Measurements from ENCODE around the gene FBXW5.

The FBXW5 gene

GRCh38 chr9:136981588-136982231 is 37.2 kb upstream of the FBXW5 start:
- H3K36me3 Mint-ChIP-seq (ENCODE audit: low read depth), result no peaks in the 10 kb centered on the region
- no peaks in the 10 kb centered on the region for H3K4me1 Mint-ChIP-seq (ENCODE audit: low read depth)
- no peaks in the 10 kb centered on the region for H3K9me3 Mint-ChIP-seq
- no peak overlapping the region for H3K4me3 Mint-ChIP-seq
- H3K27ac Mint-ChIP-seq, result no peak overlapping the region
- H3K27me3 Mint-ChIP-seq, result peaks cover 12% of the 10 kb centered on the region

GRCh38 chr9:136980669-136981478 is 36.3 kb upstream of the FBXW5 start:
- Mint-ChIP-seq H3K4me1 (ENCODE audit: low read depth) (peaks cover 6% of the 10 kb centered on the region), H3K27ac (no peak overlapping the region), H3K4me3 (no peak overlapping the region), H3K9me3 (no peaks in the 10 kb centered on the region), H3K36me3 (ENCODE audit: low read depth) (no peaks in the 10 kb centered on the region), H3K27me3 (peaks cover 6% of the 10 kb centered on the region)

GRCh38 chr9:136979769-136980587 is 35.4 kb upstream of the FBXW5 start:
- H3K9me3 Mint-ChIP-seq, result no peaks in the 10 kb centered on the region
- H3K27me3 Mint-ChIP-seq, result peaks cover 6% of the 10 kb centered on the region
- peaks cover 14% of the 10 kb centered on the region for H3K4me1 Mint-ChIP-seq (ENCODE audit: low read depth)
- H3K27ac Mint-ChIP-seq, result no peak overlapping the region
- H3K4me3 Mint-ChIP-seq, result no peak overlapping the region
- H3K36me3 Mint-ChIP-seq (ENCODE audit: low read depth), result no peaks in the 10 kb centered on the region

- Mint-ChIP-seq H3K27ac (no peak overlapping the region), H3K36me3 (ENCODE audit: low read depth) (no peaks in the 10 kb centered on the region), H3K4me1 (ENCODE audit: low read depth) (peaks cover 17% of the 10 kb centered on the region), H3K4me3 (no peak overlapping the region), H3K27me3 (peaks cover 4% of the 10 kb centered on the region), H3K9me3 (no peaks in the 10 kb centered on the region)
These were observed 34.5 kb upstream of the FBXW5 start for GRCh38 chr9:136978865-136979544.

DNA sequence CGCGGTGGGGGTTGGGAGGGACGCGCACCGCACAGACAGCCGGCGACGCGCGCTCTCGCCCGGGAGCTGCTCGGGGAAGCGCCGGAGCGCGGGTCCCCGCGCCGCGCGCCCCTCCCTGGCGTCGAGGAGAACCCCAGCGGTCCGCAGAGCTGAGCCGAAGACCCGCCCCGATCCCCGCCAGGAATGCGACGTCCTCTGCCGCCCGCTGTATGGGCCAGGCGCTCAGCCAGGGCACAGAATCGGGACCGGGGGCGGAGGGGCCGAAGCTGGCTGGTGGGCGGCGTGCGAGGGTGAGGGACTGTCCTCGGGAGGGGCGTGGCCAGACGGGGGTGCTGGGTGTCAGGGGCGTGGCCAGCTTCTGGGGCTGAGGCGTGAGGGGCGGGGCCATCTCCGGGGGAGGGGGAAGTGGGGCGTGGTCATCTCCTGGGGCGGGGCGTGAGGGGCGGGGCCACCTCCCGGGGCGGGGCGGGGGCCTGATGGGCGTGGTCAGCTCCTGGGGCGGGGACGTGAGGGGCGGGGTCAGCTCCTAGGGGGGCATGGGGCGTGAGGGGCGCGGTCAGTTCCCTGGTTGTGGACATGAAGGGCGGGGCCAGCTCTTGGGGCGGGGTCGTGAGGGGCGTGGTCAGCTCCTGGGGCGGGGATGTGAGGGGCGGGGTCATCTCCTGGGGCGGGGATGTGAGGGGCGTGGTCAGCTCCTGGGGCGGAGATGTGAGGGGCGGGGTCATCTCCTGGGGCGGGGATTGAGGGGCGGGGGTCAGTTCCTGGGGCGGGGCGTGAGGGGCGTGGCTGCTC is 33.7 kb upstream of the FBXW5 start:
- no peak overlapping the region for H3K27ac Mint-ChIP-seq
- H3K9me3 Mint-ChIP-seq, result no peaks in the 10 kb centered on the region
- no peak overlapping the region for H3K4me3 Mint-ChIP-seq
- no peaks in the 10 kb centered on the region for H3K27me3 Mint-ChIP-seq
- no peaks in the 10 kb centered on the region for H3K36me3 Mint-ChIP-seq (ENCODE audit: low read depth)
- H3K4me1 Mint-ChIP-seq (ENCODE audit: low read depth), result peaks cover 17% of the 10 kb centered on the region

DNA sequence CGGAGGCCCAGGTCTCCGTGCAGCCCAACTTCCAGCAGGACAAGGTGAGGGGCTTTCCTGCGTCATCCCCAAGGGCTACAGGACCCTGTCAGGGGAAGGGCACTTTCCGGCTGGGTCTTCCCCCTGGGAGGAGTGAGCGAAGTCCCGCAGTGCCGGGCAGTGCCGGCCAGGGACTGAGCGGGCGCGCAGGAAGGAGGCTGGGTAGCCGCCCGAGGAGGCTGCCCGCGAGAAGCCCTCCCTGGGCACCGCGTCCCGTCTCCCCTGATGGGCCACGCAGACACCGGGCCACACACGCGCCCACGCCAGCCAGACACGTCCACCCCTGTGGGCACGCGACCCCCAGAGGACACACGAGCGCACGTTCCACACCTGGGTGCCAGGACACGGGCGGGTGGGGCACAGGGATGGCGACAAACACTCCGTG is 33.1 kb upstream of the FBXW5 start:
- Mint-ChIP-seq H3K9me3 (no peaks in the 10 kb centered on the region), H3K36me3 (ENCODE audit: low read depth) (no peaks in the 10 kb centered on the region), H3K4me1 (ENCODE audit: low read depth) (peaks cover 17% of the 10 kb centered on the region), H3K27me3 (no peaks in the 10 kb centered on the region), H3K27ac (no peak overlapping the region), H3K4me3 (no peak overlapping the region)

- H3K4me3 Mint-ChIP-seq, result no peak within 1 kb of the TSS
- no peak within 1 kb of the TSS for H3K27ac Mint-ChIP-seq
- no peaks in the 10 kb centered on the region for H3K36me3 Mint-ChIP-seq (ENCODE audit: low read depth)
- H3K9me3 Mint-ChIP-seq, result no peaks in the 10 kb centered on the region
- H3K27me3 Mint-ChIP-seq, result no peaks in the 10 kb centered on the region
- peaks cover 17% of the 10 kb centered on the region for H3K4me1 Mint-ChIP-seq (ENCODE audit: low read depth)
These were observed 32.7 kb upstream of the FBXW5 start, which contains the start of gene PTGDS for GRCh38 chr9:136977223-136977622. PTGDS (plus strand) TSS chr9:136977504; CDS start chr9:136977579, 75 bp downstream.

DNA sequence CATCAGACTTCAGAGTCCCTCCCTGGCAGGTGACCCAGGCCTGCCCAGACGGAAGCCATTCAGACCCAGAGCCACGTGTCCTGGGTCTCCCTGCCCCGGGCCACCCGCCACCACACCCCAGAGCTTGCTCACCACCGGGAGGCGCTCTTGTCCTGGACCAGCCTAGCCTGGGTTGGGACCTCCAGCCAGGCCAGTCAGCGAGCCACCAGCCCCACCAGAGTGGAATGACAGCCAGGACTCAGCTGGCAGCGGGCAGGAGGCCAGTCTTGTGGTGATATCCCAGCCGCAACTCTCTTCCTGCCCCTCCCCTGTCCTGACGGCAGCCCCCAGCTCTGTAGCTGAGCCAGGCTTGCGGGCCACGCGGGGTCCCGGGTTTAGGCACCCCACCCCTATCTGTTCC is 31.1 kb upstream of the FBXW5 start:
- H3K27ac Mint-ChIP-seq, result no peak overlapping the region
- H3K27me3 Mint-ChIP-seq, result no peaks in the 10 kb centered on the region
- H3K9me3 Mint-ChIP-seq, result no peaks in the 10 kb centered on the region
- no peaks in the 10 kb centered on the region for H3K36me3 Mint-ChIP-seq (ENCODE audit: low read depth)
- no peak overlapping the region for H3K4me3 Mint-ChIP-seq
- H3K4me1 Mint-ChIP-seq (ENCODE audit: low read depth), result peaks cover 17% of the 10 kb centered on the region

DNA sequence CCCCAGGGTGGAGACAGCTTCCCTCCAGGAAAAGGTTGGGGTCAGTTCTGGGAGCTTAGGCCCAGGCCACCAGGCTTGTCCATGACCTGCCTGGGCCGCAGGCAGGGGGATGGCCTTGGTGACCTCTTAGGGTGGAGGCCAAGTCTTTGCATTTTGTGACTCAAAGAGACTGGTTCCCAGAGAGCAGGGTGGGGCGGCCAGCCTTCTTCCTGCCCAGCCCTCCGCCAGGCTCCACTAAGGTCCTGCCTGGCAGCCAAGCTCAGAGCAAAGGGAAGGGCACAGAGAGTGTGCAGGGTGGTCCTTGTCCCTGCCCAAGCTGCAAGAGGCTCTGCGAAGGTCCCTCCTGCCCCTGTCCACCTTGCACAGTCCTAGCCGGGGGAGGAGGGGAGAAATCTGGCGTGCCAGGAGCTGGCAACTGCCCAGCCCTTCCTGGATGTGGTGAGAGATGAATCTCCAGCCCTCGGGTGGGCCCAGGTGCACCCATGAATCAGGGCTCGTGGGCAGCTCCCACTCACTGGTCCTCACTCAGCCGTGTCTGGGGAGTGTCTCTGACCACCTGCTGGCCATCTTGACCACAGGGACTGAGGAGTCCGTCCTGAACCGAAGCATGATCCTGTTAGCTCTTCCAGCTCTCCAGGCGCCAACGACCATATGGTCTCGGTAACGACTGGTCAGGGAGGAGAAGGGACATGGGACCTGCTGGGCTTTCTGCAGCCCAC is 30.4 kb upstream of the FBXW5 start:
- Mint-ChIP-seq H3K4me1 (ENCODE audit: low read depth) (peaks cover 17% of the 10 kb centered on the region), H3K36me3 (ENCODE audit: low read depth) (no peaks in the 10 kb centered on the region), H3K9me3 (no peaks in the 10 kb centered on the region), H3K27me3 (no peaks in the 10 kb centered on the region), H3K27ac (no peak overlapping the region), H3K4me3 (no peak overlapping the region)

DNA sequence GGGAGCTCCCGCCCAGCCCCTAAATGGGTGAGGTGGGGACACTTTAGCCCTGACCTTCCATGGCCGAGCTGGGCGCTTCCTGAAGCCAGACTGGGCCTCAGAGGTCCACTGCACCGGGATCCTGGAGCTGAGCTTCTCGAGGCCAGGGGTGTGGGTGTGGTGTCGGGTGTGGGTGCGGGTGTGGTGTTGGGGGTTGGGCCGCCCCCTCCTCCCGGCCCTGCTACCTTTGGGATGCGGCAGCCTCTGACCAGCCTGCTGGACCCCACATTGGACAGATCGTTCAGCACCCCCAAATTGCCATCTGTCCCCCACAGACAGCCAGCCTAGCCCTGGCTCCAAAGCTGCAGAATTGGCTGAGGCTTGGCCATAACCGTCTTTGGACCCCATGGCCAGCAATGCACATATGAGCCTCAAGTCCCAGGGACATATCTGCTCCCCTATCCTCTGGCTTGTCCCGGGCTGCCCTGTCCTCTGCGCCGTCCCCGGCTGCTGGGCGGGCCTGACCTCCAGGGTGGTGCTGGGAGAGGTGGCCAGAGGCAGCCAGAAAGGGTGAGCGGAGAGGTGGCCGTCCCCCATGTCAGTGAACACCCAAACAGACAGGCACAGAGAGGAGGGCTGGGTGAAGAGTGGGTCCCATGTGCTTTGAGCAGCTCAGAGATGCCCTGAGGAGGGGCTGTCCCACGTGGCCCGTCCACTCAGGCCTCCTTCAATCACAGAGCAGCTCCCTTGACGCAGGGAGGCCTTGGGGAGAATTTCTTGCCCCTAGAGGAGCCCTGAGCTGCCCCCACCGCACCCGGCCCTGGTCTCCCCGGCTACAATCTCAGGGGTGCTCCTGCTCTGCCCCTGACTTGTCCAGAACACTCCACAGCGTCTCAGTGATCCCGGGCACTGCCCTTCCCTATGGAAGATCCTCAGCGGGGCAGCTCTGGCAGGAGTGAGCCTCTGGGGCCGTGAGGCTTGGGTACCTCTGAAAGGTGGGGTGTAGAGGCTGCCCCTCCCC is 29.4 kb upstream of the FBXW5 start:
- H3K27me3 Mint-ChIP-seq, result no peaks in the 10 kb centered on the region
- no peaks in the 10 kb centered on the region for H3K9me3 Mint-ChIP-seq
- H3K4me3 Mint-ChIP-seq, result no peak overlapping the region
- no peaks in the 10 kb centered on the region for H3K36me3 Mint-ChIP-seq (ENCODE audit: low read depth)
- H3K27ac Mint-ChIP-seq, result no peak overlapping the region
- H3K4me1 Mint-ChIP-seq (ENCODE audit: low read depth), result peaks cover 17% of the 10 kb centered on the region

DNA sequence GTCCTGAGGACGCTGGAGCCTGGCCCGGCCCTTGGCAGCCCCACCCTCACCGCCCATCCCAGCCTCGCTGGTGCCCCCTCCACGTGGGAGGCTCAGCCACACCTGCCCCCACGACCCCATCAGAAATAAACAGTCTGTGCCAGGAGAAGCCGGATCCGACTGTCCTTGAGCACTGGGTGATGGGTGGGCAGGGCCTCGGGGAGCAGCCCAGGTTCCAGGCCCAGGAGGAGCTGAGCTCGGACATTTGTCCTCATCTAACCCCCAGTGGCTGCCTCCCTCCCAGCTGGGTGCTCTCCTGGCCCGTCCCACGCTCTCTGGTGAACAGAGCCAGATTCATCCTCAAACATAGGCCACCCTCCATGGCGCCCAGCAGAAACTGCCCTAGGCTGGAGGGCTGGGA is 28.2 kb upstream of the FBXW5 start:
- peaks cover 17% of the 10 kb centered on the region for H3K4me1 Mint-ChIP-seq (ENCODE audit: low read depth)
- H3K27ac Mint-ChIP-seq, result no peak overlapping the region
- H3K9me3 Mint-ChIP-seq, result no peaks in the 10 kb centered on the region
- H3K27me3 Mint-ChIP-seq, result no peaks in the 10 kb centered on the region
- no peaks in the 10 kb centered on the region for H3K36me3 Mint-ChIP-seq (ENCODE audit: low read depth)
- H3K4me3 Mint-ChIP-seq, result no peak overlapping the region

GRCh38 chr9:136972335-136972734 is 27.8 kb upstream of the FBXW5 start:
- H3K27me3 Mint-ChIP-seq, result no peaks in the 10 kb centered on the region
- H3K9me3 Mint-ChIP-seq, result no peaks in the 10 kb centered on the region
- H3K27ac Mint-ChIP-seq, result no peak overlapping the region
- H3K4me1 Mint-ChIP-seq (ENCODE audit: low read depth), result peaks cover 17% of the 10 kb centered on the region
- no peaks in the 10 kb centered on the region for H3K36me3 Mint-ChIP-seq (ENCODE audit: low read depth)
- H3K4me3 Mint-ChIP-seq, result no peak overlapping the region

DNA sequence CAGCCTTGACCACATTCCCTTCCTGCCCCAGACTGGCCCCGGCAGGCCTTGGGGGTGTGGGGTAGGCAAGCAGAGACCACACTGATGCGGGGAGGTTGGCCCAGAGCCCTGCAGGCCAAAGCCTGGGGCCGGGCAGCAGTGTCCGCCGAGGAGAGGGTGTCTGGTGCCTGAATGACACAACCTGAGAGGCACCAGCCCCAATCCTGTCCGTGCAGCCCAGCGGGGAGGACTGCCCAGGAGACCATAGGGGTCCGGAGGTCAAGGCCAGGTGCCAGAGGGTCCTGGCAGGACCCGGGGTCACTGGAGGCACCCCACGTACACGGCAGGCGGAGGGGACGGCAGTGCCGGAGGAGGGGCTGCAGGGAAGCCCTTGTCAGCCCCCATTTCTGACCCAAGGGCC is 27.2 kb upstream of the FBXW5 start:
- Mint-ChIP-seq H3K4me3 (no peak overlapping the region), H3K9me3 (no peaks in the 10 kb centered on the region), H3K27me3 (no peaks in the 10 kb centered on the region), H3K4me1 (ENCODE audit: low read depth) (peaks cover 17% of the 10 kb centered on the region), H3K27ac (no peak overlapping the region), H3K36me3 (ENCODE audit: low read depth) (no peaks in the 10 kb centered on the region)
